ENCODE measurements around the gene TALDO1. TPM values are rescaled to one million over a fixed set of nuclear protein-coding genes. Genes with fewer than 3 reads are reported as not detected.

Gene TALDO1
- total and polyA plus RNA-seq, 2 of the 8 experiments (the other 6 are each of a cell fraction or from before 2014, with no cell fraction given) = 265 to 308 TPM

DNA sequence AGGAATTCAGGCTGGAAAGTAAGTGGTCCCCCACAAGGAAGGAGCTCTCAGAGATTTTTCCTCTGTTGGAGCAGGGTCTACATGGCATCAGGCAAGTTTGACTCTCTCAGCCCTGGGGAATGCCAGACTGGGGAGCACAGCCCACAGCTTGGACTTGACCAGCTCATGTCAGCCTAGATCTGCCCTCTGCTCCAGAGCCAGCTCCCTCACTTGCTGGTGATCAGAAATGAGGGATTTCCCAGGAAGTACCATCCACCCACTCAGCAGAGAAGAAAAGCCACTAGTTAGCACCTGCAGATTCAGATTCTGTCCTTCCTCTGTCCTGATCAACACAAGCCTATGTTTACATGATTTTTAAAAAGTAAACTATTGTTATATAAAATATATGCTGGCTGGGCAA is 13.0 kb downstream of the TALDO1 start:
- Histone ChIP-seq H3K14ac (ENCODE audit: insufficient read length) (no peak overlapping the region), H3K23me2 (ENCODE audit: low read depth, low read length) (no peaks in the 10 kb centered on the region), H3K79me1 (ENCODE audit: low read depth, low read length) (peaks cover 7% of the 10 kb centered on the region; the same call in 1 of the 2 replicates), H3K18ac (ENCODE audit: extremely low read depth, low read length) (no peak overlapping the region), H2BK20ac (ENCODE audit: low read length) (no peak overlapping the region), H3K4ac (replicated peaks; ENCODE audit: insufficient read length, low read depth, low read length) (no peak overlapping the region), H2BK5ac (ENCODE audit: low read depth, low read length) (no peak overlapping the region), H3K56ac (replicated peaks; ENCODE audit: insufficient read length, low read depth, low read length) (no peak overlapping the region), H2BK12ac (ENCODE audit: low read depth, low read length) (no peak overlapping the region), H4K5ac (ENCODE audit: insufficient read length, low read depth, low read length) (no peak overlapping the region), H3K9ac (replicated peaks in 1 of 4; ENCODE audit: extremely low read depth in 1 of 4, low read depth in 3 of 4, low read length in 3 of 4) (no peak overlapping the region), H3K27me3 (replicated peaks in 1 of 4; ENCODE audit: control insufficient read depth in 3 of 4, extremely low read depth in 1 of 4, insufficient read depth in 3 of 4, low read length in 3 of 4) (no peaks in the 10 kb centered on the region), H3K4me2 (ENCODE audit: insufficient read depth in 1 of 2, low read depth in 2 of 2, low read length in 2 of 2) (no peak overlapping the region), H3K79me2 (ENCODE audit: control insufficient read depth in 1 of 2, insufficient read depth in 2 of 2, low read length in 2 of 2) (peaks cover 3 to 23% of the 10 kb centered on the region in 2 experiments; a peak in 3 of 4 replicates), H3K27ac (ENCODE audit: low read depth, low read length) (no peak overlapping the region), H2AK5ac (ENCODE audit: low read depth, low read length) (no peak overlapping the region), H3K4me1 (replicated peaks in 1 of 4; ENCODE audit: control insufficient read depth in 3 of 4, insufficient read depth in 4 of 4, low read length in 3 of 4) (peaks cover 0 to 12% (median 7%) of the 10 kb centered on the region in 4 experiments; a peak in 6 of 7 replicates), H4K91ac (replicated peaks; ENCODE audit: insufficient read length, low read length) (no peak overlapping the region), H4K8ac (ENCODE audit: extremely low read depth, insufficient read depth, low read length) (no peak overlapping the region), H3K23ac (ENCODE audit: insufficient read length) (no peak overlapping the region), H2BK120ac (replicated peaks; ENCODE audit: low read depth, low read length) (no peak overlapping the region), H2BK15ac (ENCODE audit: low read length) (no peak overlapping the region), H4K20me1 (replicated peaks in 1 of 2; ENCODE audit: control insufficient read depth in 1 of 2, insufficient read depth in 2 of 2, low read length in 2 of 2) (peaks cover 16 to 35% of the 10 kb centered on the region in 2 experiments), H2AFZ (ENCODE audit: low read length) (no peak overlapping the region), H3K36me3 (ENCODE audit: control insufficient read depth in 2 of 4, insufficient read depth in 4 of 4, low read length in 3 of 4) (peaks cover 36 to 73% (median 50%) of the 10 kb centered on the region in 4 experiments), H3K9me3 (ENCODE audit: insufficient read depth in 2 of 2, low read depth in 1 of 2, low read length in 1 of 2) (no peaks in the 10 kb centered on the region), H3K4me3 (ENCODE audit: extremely low read depth in 1 of 4, insufficient read depth in 2 of 4, low read depth in 3 of 4, low read length in 4 of 4) (no peak overlapping the region)
- CTCF ChIA-PET (ENCODE audit: partially characterized antibody) = interaction anchor here (0.6 to 26.9 kb wide), 7 partner anchors 13 to 91 kb away, joined by 3 to 395 read pairs (median 3); partner anchors contain the start of gene TALDO1
- DNase-seq (ENCODE audit: low read depth in 1 of 2, low spot score in 2 of 2) = no peak
- POLR2A ChIA-PET (ENCODE audit: partially characterized antibody) = interaction anchor here (0.8 to 35.3 kb wide), 5 partner anchors 7 to 119 kb away, joined by 3 to 636 read pairs (median 46); partner anchors contain the start of genes GATD1 and TALDO1
- no peak for FAIRE-seq
- TF ChIP-seq SIRT6 (IDR thresholded peaks at IDR 0.05; ENCODE audit: low read length) (no peak), MAFK (IDR thresholded peaks at IDR 0.05; ENCODE audit: low read depth, low read length) (no peak), SP1 (IDR thresholded peaks at IDR 0.05; ENCODE audit: low read depth, low read length) (no peak), BACH1 (IDR thresholded peaks at IDR 0.05; ENCODE audit: low read length) (no peak), SP4 (IDR thresholded peaks at IDR 0.05; ENCODE audit: low read length) (no peak), KDM5A (IDR thresholded peaks at IDR 0.05; ENCODE audit: low read length) (no peak), RAD21 (IDR thresholded peaks at IDR 0.05 in 1 of 2, conservative IDR thresholded peaks at IDR 0.05 in 1 of 2; ENCODE audit: low read depth in 2 of 2, low read length in 2 of 2) (no peak), CHD2 (IDR thresholded peaks at IDR 0.05; ENCODE audit: low read length) (no peak)

Data from H1 (cell line).